GM12801 (cell line): ENCODE measurements around the gene MOCS2.

ENCODE experiments used
- TF ChIP-seq, protein P1 (sequence below): IDR thresholded peaks from one replicate; pipeline ENCODE4 v1.5.1; 2011; ENCODE audit warnings: control low read depth; ENCODE audit not compliant: insufficient read length; ENCODE audit errors: extremely low read depth

Gene MOCS2

DNA sequence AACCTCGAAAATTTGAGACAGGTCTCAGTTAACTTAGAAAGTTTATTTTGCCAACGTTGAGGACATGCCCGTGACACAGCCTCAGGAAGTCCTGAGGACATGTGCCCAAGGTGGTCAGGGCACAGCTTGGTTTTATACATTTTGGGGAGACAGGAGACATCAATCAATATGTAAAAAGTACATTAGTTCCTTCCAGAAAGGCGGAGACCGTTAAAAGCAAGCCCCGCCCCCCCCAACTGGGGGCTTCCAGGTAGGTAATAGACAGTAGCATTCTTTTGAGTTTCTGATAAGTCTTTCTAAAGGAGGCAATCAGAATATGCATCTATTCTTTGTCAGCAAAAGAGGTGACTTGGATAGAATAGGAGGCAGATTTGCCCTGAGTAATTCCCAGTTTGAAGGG, 599 bp upstream of the MOCS2 start:
- TF ChIP-seq, protein P1, sequence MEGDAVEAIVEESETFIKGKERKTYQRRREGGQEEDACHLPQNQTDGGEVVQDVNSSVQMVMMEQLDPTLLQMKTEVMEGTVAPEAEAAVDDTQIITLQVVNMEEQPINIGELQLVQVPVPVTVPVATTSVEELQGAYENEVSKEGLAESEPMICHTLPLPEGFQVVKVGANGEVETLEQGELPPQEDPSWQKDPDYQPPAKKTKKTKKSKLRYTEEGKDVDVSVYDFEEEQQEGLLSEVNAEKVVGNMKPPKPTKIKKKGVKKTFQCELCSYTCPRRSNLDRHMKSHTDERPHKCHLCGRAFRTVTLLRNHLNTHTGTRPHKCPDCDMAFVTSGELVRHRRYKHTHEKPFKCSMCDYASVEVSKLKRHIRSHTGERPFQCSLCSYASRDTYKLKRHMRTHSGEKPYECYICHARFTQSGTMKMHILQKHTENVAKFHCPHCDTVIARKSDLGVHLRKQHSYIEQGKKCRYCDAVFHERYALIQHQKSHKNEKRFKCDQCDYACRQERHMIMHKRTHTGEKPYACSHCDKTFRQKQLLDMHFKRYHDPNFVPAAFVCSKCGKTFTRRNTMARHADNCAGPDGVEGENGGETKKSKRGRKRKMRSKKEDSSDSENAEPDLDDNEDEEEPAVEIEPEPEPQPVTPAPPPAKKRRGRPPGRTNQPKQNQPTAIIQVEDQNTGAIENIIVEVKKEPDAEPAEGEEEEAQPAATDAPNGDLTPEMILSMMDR: no peak

DNA sequence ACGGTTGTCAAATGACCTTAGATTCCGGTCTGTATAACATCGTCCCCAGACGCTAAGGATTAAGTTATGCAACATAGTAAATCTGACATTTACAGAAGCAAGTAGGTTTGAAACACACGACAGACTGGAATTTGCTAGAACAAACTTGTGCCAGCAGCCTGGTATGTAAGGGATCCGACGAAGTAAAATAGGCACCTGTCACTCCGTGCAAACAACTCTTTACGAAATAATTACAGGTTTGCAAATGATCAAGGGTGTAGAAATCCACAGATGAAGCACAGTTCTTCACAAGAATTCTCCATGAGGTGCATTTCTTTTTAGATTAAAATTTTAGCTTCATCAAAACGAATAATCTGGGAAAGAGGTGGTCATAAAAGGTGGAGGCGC, 508 bp downstream of the MOCS2 start:
- TF ChIP-seq, protein P1: no peak

DNA sequence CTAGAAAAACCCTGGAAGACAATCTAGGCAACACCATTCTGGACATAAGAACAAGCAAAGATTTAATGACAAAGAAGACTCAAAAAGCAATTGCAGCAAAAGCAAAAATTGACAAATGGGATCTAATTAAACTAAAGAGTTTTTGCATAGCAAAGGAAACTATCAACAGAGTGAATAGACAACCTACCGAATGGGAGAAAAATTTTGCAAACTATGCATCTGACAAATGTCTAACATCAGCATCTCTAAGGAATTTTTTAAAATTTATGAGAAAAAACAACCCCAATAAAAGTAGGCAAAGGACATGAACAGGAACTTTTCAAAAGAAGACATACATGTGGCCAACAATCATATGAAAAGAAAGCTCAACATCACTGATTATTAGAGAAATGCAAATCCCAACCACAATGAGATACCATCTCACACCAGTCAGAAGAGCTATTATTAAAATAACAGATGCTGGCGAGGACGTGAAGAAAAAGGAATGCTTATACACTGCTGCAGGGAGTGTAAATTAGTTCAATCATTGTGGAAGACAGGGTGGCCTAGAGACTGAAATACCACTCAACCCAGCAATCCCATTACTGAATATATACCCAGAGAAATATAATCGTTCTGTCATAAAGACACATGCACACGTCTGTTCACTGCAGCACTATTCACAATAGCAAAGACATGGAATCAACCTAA, 3.8 kb downstream of the MOCS2 start:
- TF ChIP-seq, protein P1: no peak

DNA sequence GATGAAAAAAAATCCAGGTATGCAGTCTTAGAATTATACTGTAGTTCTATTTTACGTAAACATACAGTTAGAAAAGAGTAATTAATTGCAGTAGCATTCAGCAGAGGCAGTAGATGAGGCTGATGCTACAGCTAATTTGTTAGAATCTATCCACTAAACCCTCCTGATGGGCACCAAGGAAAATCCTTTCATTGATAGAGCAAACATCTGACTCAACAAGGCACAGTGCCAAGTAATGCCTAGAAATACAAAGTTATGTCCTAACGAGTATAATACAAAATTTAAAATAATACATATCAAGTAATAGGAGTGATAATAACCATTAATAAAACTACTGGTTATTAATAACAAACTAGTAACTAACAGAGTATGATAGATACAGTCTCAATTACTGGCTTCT, 9.0 kb downstream of the MOCS2 start:
- TF ChIP-seq, protein P1: no peak

DNA sequence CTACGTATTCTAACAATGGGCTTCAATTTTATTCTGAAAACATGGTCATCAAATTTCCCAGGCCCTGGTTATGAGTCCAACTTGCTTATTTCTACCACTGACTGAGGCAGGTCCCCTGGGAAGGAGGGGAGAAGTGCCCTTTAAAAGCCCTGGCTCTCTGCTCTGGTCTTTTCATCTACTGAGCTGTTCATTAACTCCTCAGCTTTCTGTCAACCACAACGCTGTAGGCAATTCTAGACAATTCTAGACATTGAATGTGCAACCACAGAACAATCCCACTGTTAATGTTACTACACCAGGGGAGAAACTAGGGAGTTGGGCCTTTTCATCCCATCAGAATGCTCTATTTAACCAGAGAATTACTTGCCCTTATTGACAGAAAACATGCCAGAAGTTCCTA, 10.0 kb downstream of the MOCS2 start:
- TF ChIP-seq, protein P1: no peak

DNA sequence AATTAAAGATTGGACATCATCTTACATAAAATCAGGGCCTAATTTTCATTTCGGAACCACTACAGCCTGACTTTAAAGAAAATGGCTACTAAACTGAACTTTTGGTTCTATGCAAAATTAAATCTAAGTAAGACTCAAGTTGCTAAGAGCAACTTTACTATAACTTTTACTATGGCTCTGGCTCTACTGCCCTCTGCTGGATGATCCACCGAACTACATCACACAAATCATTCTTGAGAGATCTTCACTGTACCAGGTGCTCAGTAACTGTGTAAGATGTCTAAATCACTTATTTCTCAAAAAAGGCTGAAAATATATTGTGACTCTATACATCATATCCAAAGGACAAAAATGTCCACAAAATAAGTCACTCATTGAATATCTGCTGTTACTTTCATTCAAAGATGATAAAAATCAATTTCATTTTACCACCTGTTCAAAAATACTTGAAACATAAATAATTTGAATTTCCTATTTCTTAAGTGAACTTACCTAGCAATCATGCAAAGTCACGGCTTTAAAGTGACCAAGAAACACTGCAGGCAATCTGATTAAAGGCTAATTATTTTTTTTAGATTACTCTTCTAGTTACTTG, 13.5 kb downstream of the MOCS2 start:
- TF ChIP-seq, protein P1: no peak

DNA sequence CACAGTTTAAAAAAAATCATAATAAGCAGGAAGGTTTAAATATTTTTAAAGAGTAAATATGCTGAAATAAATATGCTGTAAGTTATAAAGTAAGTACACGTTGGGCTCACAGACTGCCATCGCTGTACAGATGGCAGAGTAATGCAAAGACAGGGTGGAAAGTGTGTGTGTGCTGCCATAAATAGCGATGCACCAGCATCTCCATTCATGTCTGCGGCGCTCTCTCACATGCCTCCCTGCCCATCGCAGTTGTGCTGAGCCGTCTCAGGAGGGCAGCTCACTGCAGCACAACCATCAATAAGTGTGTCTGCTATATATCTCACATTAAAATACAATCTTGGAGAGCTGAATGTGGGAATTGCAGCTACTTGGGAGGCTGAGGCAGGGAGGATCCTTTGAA, 14.3 kb downstream of the MOCS2 start:
- TF ChIP-seq, protein P1: no peak
